Osteoblast (primary cell): ENCODE measurements around the gene SYN1. TPM values are rescaled to one million over a fixed set of nuclear protein-coding genes. Genes with fewer than 3 reads are reported as not detected.

ENCODE experiments used
- DNase-seq: peaks from one replicate; pipeline ENCODE4 v3.0.0; 2011; ENCODE audit warnings: low spot score, mixed read lengths; ENCODE audit not compliant: insufficient read length; ENCODE audit errors: missing footprints
- H2AFZ ChIP-seq: 2 replicates; pipeline ENCODE4 v1.6.0; 2011; ENCODE audit warnings: mild to moderate bottlenecking, low read length
- H3K27ac ChIP-seq: 2 replicates; pipeline ENCODE4 v1.5.1; 2011; ENCODE audit warnings: mild to moderate bottlenecking, low read depth, low read length, moderate library complexity
- H3K27me3 ChIP-seq: 2 replicates; pipeline ENCODE4 v1.6.0; 2012; ENCODE audit warnings: mild to moderate bottlenecking, control low read depth, inconsistent platforms, low read length, moderate library complexity; ENCODE audit not compliant: insufficient read depth
- H3K36me3 ChIP-seq: 2 replicates; pipeline ENCODE4 v1.5.1; 2011; ENCODE audit warnings: mild to moderate bottlenecking, low read length, control low read depth, moderate library complexity; ENCODE audit not compliant: insufficient read depth
- H3K4me1 ChIP-seq: 2 replicates; pipeline ENCODE4 v1.5.1; 2011; ENCODE audit warnings: mild to moderate bottlenecking, low read length, control low read depth, moderate library complexity; ENCODE audit not compliant: insufficient read depth
- H3K4me2 ChIP-seq: 2 replicates; pipeline ENCODE4 v1.6.0; 2011; ENCODE audit warnings: mild to moderate bottlenecking, low read length; ENCODE audit not compliant: insufficient read depth
- H3K4me3 ChIP-seq: fragments of 200-600 bp; sonication (generic); 3 replicates; pipeline ENCODE4 v1.5.1; 2012; ENCODE audit warnings: mild to moderate bottlenecking, low read length, inconsistent platforms; ENCODE audit not compliant: insufficient read depth
- H3K79me2 ChIP-seq: 2 replicates; pipeline ENCODE4 v1.6.0; 2012; ENCODE audit warnings: mild to moderate bottlenecking, low read length, control low read depth, inconsistent platforms; ENCODE audit not compliant: insufficient read depth
- H3K9me3 ChIP-seq: 2 replicates; pipeline ENCODE4 v1.5.1; 2011; ENCODE audit warnings: low read depth, low read length, control low read depth
- H4K20me1 ChIP-seq: 2 replicates; pipeline ENCODE4 v1.6.0; 2012; ENCODE audit warnings: mild to moderate bottlenecking, low read length, control low read depth; ENCODE audit not compliant: insufficient read depth
- CTCF ChIP-seq: IDR thresholded peaks from 2 replicates; pipeline ENCODE4 v1.5.1; 2011; ENCODE audit warnings: mild to moderate bottlenecking, low read depth, low read length, moderate library complexity; ENCODE audit errors: extremely low read depth
- total RNA-seq: library from RNA; depleted of rRNA; stranded (reverse); fragments of >200 nt; gene quantifications from 2 replicates; pipeline ENCODE4 v1.2.3, GENCODE V29; 2012

SYN1 gene
- total RNA-seq, 1 donor = under 0.01 TPM

GRCh38 chrX:47634871-47635575 lies 15.4 kb upstream of the SYN1 start:
- DNase-seq = no peak
- TF ChIP-seq CTCF = no peak
- Histone ChIP-seq H3K79me2 (peaks cover 2% of the 10 kb centered on the region), H4K20me1 (no peaks in the 10 kb centered on the region), H3K27ac (no peak overlapping the region), H3K9me3 (no peaks in the 10 kb centered on the region), H3K4me3 (no peak overlapping the region), H3K4me2 (no peak overlapping the region), H3K4me1 (no peaks in the 10 kb centered on the region), H2AFZ (no peak overlapping the region), H3K36me3 (peaks cover 35% of the 10 kb centered on the region), H3K27me3 (no peaks in the 10 kb centered on the region)

DNA sequence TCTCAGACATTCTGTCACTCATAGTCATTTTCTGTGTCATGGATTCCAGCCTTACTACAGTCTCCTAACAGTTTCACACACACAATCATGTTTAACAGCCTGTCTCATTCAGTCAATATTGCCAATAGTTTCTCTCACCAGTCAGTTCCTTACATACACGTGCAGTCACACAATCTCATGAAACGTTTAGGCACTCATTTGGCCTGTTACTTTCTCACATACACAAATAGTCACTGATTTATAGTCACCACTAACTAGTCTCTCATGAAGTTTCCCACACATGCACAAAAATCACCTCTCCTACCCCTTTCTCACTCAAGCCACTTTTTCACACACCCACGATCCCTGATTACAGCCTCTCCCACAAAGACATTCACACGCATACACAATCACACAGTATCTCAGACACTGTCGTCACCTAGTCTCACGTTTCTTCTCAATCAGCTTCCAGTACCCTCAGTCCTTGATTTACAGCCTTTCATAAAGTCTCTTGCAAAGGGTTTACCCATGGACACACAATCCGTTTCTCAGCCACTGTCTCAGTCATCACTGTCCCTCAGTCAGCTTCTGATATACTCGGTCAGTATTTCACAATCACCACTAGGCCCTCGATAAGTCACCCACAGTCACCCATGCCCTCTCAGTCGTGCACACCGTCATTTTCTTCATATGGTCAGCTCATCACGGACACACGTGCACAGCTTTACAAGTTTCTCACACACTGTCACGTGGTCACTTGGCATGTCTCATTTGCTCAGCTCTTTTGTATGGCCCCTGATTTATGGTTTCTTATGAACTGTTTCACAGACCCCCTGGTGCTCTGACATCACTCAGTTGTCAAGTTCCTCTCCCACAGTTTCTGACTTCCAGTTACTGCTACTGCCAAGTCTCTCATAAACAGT lies 14.3 kb upstream of the SYN1 start:
- Histone ChIP-seq H4K20me1 (no peaks in the 10 kb centered on the region), H3K79me2 (peaks cover 2% of the 10 kb centered on the region), H3K4me3 (no peak overlapping the region), H2AFZ (no peak overlapping the region), H3K27ac (no peak overlapping the region), H3K4me2 (no peak overlapping the region), H3K9me3 (no peaks in the 10 kb centered on the region), H3K27me3 (no peaks in the 10 kb centered on the region), H3K36me3 (peaks cover 29% of the 10 kb centered on the region), H3K4me1 (no peaks in the 10 kb centered on the region)
- no peak for DNase-seq
- no peak for TF ChIP-seq CTCF

GRCh38 chrX:47632666-47633065 lies 13.0 kb upstream of the SYN1 start:
- no peak overlapping the region for H3K27ac ChIP-seq
- TF ChIP-seq CTCF = no peak
- H4K20me1 ChIP-seq = no peaks in the 10 kb centered on the region
- H3K36me3 ChIP-seq = peaks cover 20% of the 10 kb centered on the region
- no peak overlapping the region for H2AFZ ChIP-seq
- no peaks in the 10 kb centered on the region for H3K4me1 ChIP-seq
- DNase-seq = no peak
- H3K27me3 ChIP-seq = no peaks in the 10 kb centered on the region
- H3K79me2 ChIP-seq = peaks cover 2% of the 10 kb centered on the region
- no peak overlapping the region for H3K4me2 ChIP-seq
- H3K9me3 ChIP-seq = no peaks in the 10 kb centered on the region
- no peak overlapping the region for H3K4me3 ChIP-seq

DNA sequence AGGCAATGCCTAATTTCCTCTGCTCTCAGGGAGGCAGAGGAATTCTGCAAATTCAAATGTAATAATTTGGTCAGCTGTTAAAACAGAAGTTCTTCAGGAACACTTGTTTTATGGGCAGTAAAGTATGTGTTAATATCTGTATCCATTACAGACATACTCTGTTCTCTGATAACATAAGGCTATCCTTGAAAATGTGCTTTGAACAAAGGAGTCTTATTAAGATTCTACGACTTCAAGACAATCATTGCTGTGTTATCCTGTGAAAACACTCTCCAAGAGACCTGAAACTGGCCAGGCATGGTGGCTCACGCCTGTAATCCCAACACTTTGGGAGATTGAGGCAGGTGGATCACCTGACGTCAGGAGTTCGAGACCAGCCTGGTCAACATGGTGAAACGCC lies 12.0 kb upstream of the SYN1 start:
- Histone ChIP-seq H2AFZ (no peak overlapping the region), H3K36me3 (peaks cover 16% of the 10 kb centered on the region), H3K27ac (no peak overlapping the region), H3K79me2 (no peaks in the 10 kb centered on the region), H3K27me3 (no peaks in the 10 kb centered on the region), H3K9me3 (no peaks in the 10 kb centered on the region), H3K4me3 (no peak overlapping the region), H3K4me1 (no peaks in the 10 kb centered on the region), H4K20me1 (no peaks in the 10 kb centered on the region), H3K4me2 (no peak overlapping the region)
- no peak for DNase-seq
- no peak for TF ChIP-seq CTCF
